Endothelial cell of umbilical vein (primary cell): ENCODE data around the gene LRIT2. TPM values are rescaled to one million over a fixed set of nuclear protein-coding genes. Genes with fewer than 3 reads are reported as not detected.

ENCODE experiments used
- BruUV-seq: library from RNA; stranded (reverse); fragments of 400-500 nt; replicated peaks from 2 replicates; lab custom pipeline; 2021; lab: Mats Ljungman, UMichigan
- CTCF ChIA-PET: fragments of 300-600, 350-600 bp; sonication (Branson Sonifier 250); formaldehyde crosslinking; loops from one replicate; lab custom pipeline; 2021; ENCODE audit warnings: antibody characterized with exemption, inconsistent platforms; lab: Charles Lee
- POLR2A ChIA-PET: fragments of 300-600, 350-600 bp; sonication (Branson Sonifier 250); formaldehyde crosslinking; loops from one replicate; lab custom pipeline; 2021; ENCODE audit warnings: antibody characterized with exemption, inconsistent platforms; lab: Charles Lee
- DNase-seq: peaks from one replicate; pipeline ENCODE4 v3.0.0-alpha.2; 2011; ENCODE audit warnings: low read depth, low spot score
- FAIRE-seq: peaks from 2 replicates; lab custom pipeline; 2011; peaks lifted over from hg19 to GRCh38; lab: Jason Lieb, UNC
- H2AFZ ChIP-seq: 2 replicates; pipeline ENCODE4 v1.6.0; 2012; ENCODE audit warnings: low read depth, low read length, control low read depth, inconsistent platforms
- H3K27ac ChIP-seq: 2 replicates; pipeline ENCODE4 v1.5.1; 2011; ENCODE audit warnings: low read depth, mild to moderate bottlenecking, control low read depth, low read length, moderate library complexity; ENCODE audit not compliant: insufficient read depth
- H3K27me3 ChIP-seq, 2 experiments: 2 replicates each; pipeline versions ENCODE4 v1.6.0 to v1.6.1; 2011; ENCODE audit warnings: low read length in 2 of 2, mixed read lengths in 1 of 2; ENCODE audit not compliant: control insufficient read depth in 2 of 2, insufficient read depth in 2 of 2
- H3K36me3 ChIP-seq, 2 experiments: 2 replicates in 1 of 2; 3 replicates in 1 of 2; pipeline ENCODE4 v1.5.1; 2011; ENCODE audit warnings: low read length in 2 of 2, mild to moderate bottlenecking in 1 of 2, moderate library complexity in 1 of 2; ENCODE audit not compliant: control insufficient read depth in 2 of 2, insufficient read depth in 2 of 2; ENCODE audit errors: extremely low read depth in 1 of 2
- H3K4me1 ChIP-seq: 3 replicates; pipeline ENCODE4 v1.5.1; 2011; ENCODE audit warnings: mild to moderate bottlenecking, low read length; ENCODE audit not compliant: control insufficient read depth, insufficient read depth; ENCODE audit errors: extremely low read depth
- H3K4me2 ChIP-seq: 2 replicates; pipeline ENCODE4 v1.6.1; 2011; ENCODE audit warnings: low read length, control low read depth, mixed read lengths; ENCODE audit not compliant: insufficient read depth
- H3K4me3 ChIP-seq, 3 experiments: fragments of 200-600 bp in 1 of 3; sonication (generic), shearing (Covaris generic) in 1 of 3; replicated peaks in 1 of 3; 2 replicates each; pipeline ENCODE4 v1.5.1; 2011 to 2016; ENCODE audit warnings: control low read depth in 3 of 3, low read length in 3 of 3, mild to moderate bottlenecking in 2 of 3, inconsistent platforms in 1 of 3, low read depth in 1 of 3, moderate library complexity in 1 of 3; ENCODE audit not compliant: insufficient read depth in 1 of 3
- H3K79me2 ChIP-seq: 2 replicates; pipeline ENCODE4 v1.6.0; 2012; ENCODE audit warnings: low read length, inconsistent platforms; ENCODE audit not compliant: control insufficient read depth, insufficient read depth
- H3K9ac ChIP-seq: replicated peaks from 2 replicates; pipeline ENCODE3; 2011; ENCODE audit warnings: low read length, control low read depth; ENCODE audit not compliant: insufficient read depth; ENCODE audit errors: extremely low read depth
- H3K9me1 ChIP-seq: replicated peaks from 3 replicates; pipeline ENCODE4 v1.6.0; 2011; ENCODE audit warnings: mild to moderate bottlenecking, low read length; ENCODE audit not compliant: control insufficient read depth, insufficient read depth; ENCODE audit errors: extremely low read depth
- H3K9me3 ChIP-seq: replicated peaks from 2 replicates; pipeline ENCODE4 v1.5.1; 2012; ENCODE audit warnings: low read length, inconsistent platforms; ENCODE audit not compliant: control insufficient read depth, insufficient read depth
- H4K20me1 ChIP-seq: replicated peaks from 2 replicates; pipeline ENCODE3; 2011; ENCODE audit warnings: mild to moderate bottlenecking, low read length; ENCODE audit not compliant: control insufficient read depth, insufficient read depth; ENCODE audit errors: extremely low read depth
- CTCF ChIP-seq, 2 donors: IDR thresholded peaks; 1 replicate in 1 of 2; 2 replicates in 1 of 2; pipeline ENCODE4 v1.5.1; 2011; ENCODE audit warnings: low read length in 2 of 2, mild to moderate bottlenecking in 2 of 2, moderate library complexity in 2 of 2, control low read depth in 1 of 2, inconsistent platforms in 1 of 2, low read depth in 1 of 2; ENCODE audit not compliant: insufficient read depth in 1 of 2; ENCODE audit errors: extremely low read depth in 1 of 2
- EZH2 ChIP-seq: IDR thresholded peaks from 2 replicates; pipeline ENCODE4 v1.6.1; 2012; ENCODE audit warnings: borderline replicate concordance, low read depth, mild to moderate bottlenecking, moderate library complexity, low read length, inconsistent platforms; ENCODE audit not compliant: severe bottlenecking
- FOS ChIP-seq: IDR thresholded peaks from 2 replicates; pipeline ENCODE4 v1.6.1; 2011; ENCODE audit warnings: mild to moderate bottlenecking, low read length, moderate library complexity, borderline replicate concordance; ENCODE audit not compliant: insufficient read depth
- GATA2 ChIP-seq: IDR thresholded peaks from 2 replicates; pipeline ENCODE4 v1.7.0; 2011; ENCODE audit warnings: low read depth, mild to moderate bottlenecking, moderate library complexity, mixed read lengths, low read length; ENCODE audit not compliant: insufficient read length, insufficient read depth
- MYC ChIP-seq: IDR thresholded peaks from one replicate; pipeline ENCODE4 v1.6.1; 2011; ENCODE audit warnings: mild to moderate bottlenecking, low read depth, low read length
- POLR2AphosphoS5 ChIP-seq: IDR thresholded peaks from 2 replicates; pipeline ENCODE4 v1.6.1; 2012; ENCODE audit warnings: low read depth, mild to moderate bottlenecking, control low read depth, low read length, moderate library complexity; ENCODE audit not compliant: insufficient read depth
- dilution Hi-C: fragments of 300-500 bp; cut with MboI; formaldehyde crosslinking; loops from one replicate; pipeline ENCODE4 v1.15.0; 2019; ENCODE audit warnings: low sequenced_read_pairs; ENCODE audit not compliant: extremely low pct_ligation_motif_present
- intact Hi-C: fragments of 100-400 bp; cut with micrococcal nuclease; formaldehyde crosslinking; loops from one replicate; pipeline ENCODE4 v1.10.0; 2022
- polyA plus RNA-seq, 4 experiments: library from polyadenylated mRNA; depleted of rRNA in 3 of 4; stranded (reverse) in 3 of 4; unstranded in 1 of 4; fragments of >200 nt; gene quantifications; 2 replicates each; pipeline versions ENCODE4 v1.2.1 to v1.2.3, GENCODE V29; 2011 to 2012; ENCODE audit warnings: missing spikeins in 1 of 4
- total RNA-seq: library from RNA; stranded (reverse); gene quantifications from 2 replicates; pipeline ENCODE4 v1.2.3, GENCODE V29; 2021
- TF ChIP-seq, protein P1 (sequence below): IDR thresholded peaks from 2 replicates; pipeline ENCODE4 v1.6.1; 2011; ENCODE audit not compliant: insufficient read depth, insufficient read length

LRIT2 gene
- total and polyA plus RNA-seq, 2 donors (not counting 3 experiments of a cell fraction or from before 2014, with no cell fraction given): not detected

- no peak overlapping the region for H3K4me2 ChIP-seq
- H3K9me3 ChIP-seq: no peaks in the 10 kb centered on the region
- BruUV-seq: no TSS peak
- H3K9ac ChIP-seq: no peak overlapping the region
- peaks cover 4 to 7% of the 10 kb centered on the region in 2 experiments for H3K27me3 ChIP-seq
- no peaks in the 10 kb centered on the region for H4K20me1 ChIP-seq
- H3K27ac ChIP-seq: no peak overlapping the region
- H3K4me1 ChIP-seq: no peaks in the 10 kb centered on the region
- no peaks in the 10 kb centered on the region for H3K9me1 ChIP-seq
- no peak overlapping the region for H2AFZ ChIP-seq
- TF ChIP-seq CTCF (IDR thresholded peaks at IDR 0.05; ENCODE audit: extremely low read depth in 1 of 2, insufficient read depth in 1 of 2, low read depth in 1 of 2, low read length in 2 of 2) (no peak), GATA2 (no peak), POLR2AphosphoS5 (no peak), MYC (no peak), EZH2 (no peak), FOS (no peak)
- TF ChIP-seq, protein P1, sequence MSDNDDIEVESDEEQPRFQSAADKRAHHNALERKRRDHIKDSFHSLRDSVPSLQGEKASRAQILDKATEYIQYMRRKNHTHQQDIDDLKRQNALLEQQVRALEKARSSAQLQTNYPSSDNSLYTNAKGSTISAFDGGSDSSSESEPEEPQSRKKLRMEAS: no peak
- no peak overlapping the region for H3K4me3 ChIP-seq
- intact Hi-C loops: no loop called here
- CTCF ChIA-PET: interaction anchor here (0.7 to 2.0 kb wide), 11 partner anchors 10 to 283 kb away, joined by 3 to 16 read pairs (median 4); partner anchors contain the start of gene RGR
- no peaks in the 10 kb centered on the region for H3K36me3 ChIP-seq
- POLR2A ChIA-PET: no interaction called here
- DNase-seq: no peak
- dilution Hi-C loops: no loop called here
- no peak for FAIRE-seq
- H3K79me2 ChIP-seq: no peaks in the 10 kb centered on the region
Observed at GRCh38 chr10:84257343-84258020, 32.1 kb upstream of the LRIT2 start.
